ENCODE results near the gene ZNF549. TPM values are rescaled to one million over a fixed set of nuclear protein-coding genes. Genes with fewer than 3 reads are reported as not detected.

Gene ZNF549
- total and polyA plus RNA-seq, 2 donors from 2014 or later (not counting 2 experiments from before 2014, with no cell fraction given), result 1.4 to 4.7 TPM

Other genes with a start within 250 kb of the ZNF549 start
- gene ZNF460, start 246.9 kb upstream of the ZNF549 start, total RNA-seq, result 45.8 and 54.6 TPM in 2 replicates
- gene ZNF460, start 246.9 kb upstream of the ZNF549 start, polyA plus RNA-seq, result 0.30 and 0.47 TPM in 2 replicates
- 6.9 TPM in 2 replicates for gene ZNF543, start 206.9 kb upstream of the ZNF549 start, total RNA-seq
- gene ZNF543, start 206.9 kb upstream of the ZNF549 start, polyA plus RNA-seq, result 0.54 and 0.79 TPM in 2 replicates
- gene ZNF304, start 176.1 kb upstream of the ZNF549 start, total RNA-seq, result 8.7 and 9.6 TPM in 2 replicates
- gene ZNF304, start 176.1 kb upstream of the ZNF549 start, polyA plus RNA-seq, result 2.4 and 2.7 TPM in 2 replicates
- gene TRAPPC2B, start 163.8 kb upstream of the ZNF549 start, total RNA-seq, result 9.6 and 11.0 TPM in 2 replicates
- 14.8 and 16.5 TPM in 2 replicates for gene TRAPPC2B, start 163.8 kb upstream of the ZNF549 start, polyA plus RNA-seq
- 1.7 and 3.2 TPM in 2 replicates for gene ZNF547, start 163.8 kb upstream of the ZNF549 start, total RNA-seq
- gene ZNF547, start 163.8 kb upstream of the ZNF549 start, polyA plus RNA-seq, result 1.1 and 1.4 TPM in 2 replicates
- gene ZNF548, start 137.5 kb upstream of the ZNF549 start, total RNA-seq, result 8.7 and 9.3 TPM in 2 replicates
- gene ZNF548, start 137.5 kb upstream of the ZNF549 start, polyA plus RNA-seq, result 1.6 and 2.3 TPM in 2 replicates
- 5.6 and 6.2 TPM in 2 replicates for gene ZNF17, start 116.2 kb upstream of the ZNF549 start, total RNA-seq
- gene ZNF17, start 116.2 kb upstream of the ZNF549 start, polyA plus RNA-seq, result 1.4 and 1.9 TPM in 2 replicates
- 12.0 and 13.9 TPM in 2 replicates for gene ZNF749, start 92.0 kb upstream of the ZNF549 start, total RNA-seq
- 2.2 and 11.3 TPM in 2 replicates for gene ZNF749, start 92.0 kb upstream of the ZNF549 start, polyA plus RNA-seq
- gene VN1R1, start 70.2 kb upstream of the ZNF549 start, total RNA-seq, result 0.14 and 0.18 TPM in 2 replicates
- gene VN1R1, start 70.2 kb upstream of the ZNF549 start, polyA plus RNA-seq, result 0.03 and 0.09 TPM in 2 replicates
- gene ZNF772, start 49.8 kb upstream of the ZNF549 start, total RNA-seq, result 9.1 and 10.9 TPM in 2 replicates
- 1.4 TPM in 2 replicates for gene ZNF772, start 49.8 kb upstream of the ZNF549 start, polyA plus RNA-seq
- 6.7 and 9.8 TPM in 2 replicates for gene ZNF419, start 39.6 kb upstream of the ZNF549 start, total RNA-seq
- 4.1 and 4.4 TPM in 2 replicates for gene ZNF419, start 39.6 kb upstream of the ZNF549 start, polyA plus RNA-seq
- 6.8 and 7.6 TPM in 2 replicates for gene ZNF773, start 27.4 kb upstream of the ZNF549 start, total RNA-seq
- gene ZNF773, start 27.4 kb upstream of the ZNF549 start, polyA plus RNA-seq, result 2.5 and 2.8 TPM in 2 replicates
- gene ZNF550, start 32.5 kb downstream of the ZNF549 start, total RNA-seq, result 5.2 and 6.8 TPM in 2 replicates
- gene ZNF550, start 32.5 kb downstream of the ZNF549 start, polyA plus RNA-seq, result 1.8 and 2.3 TPM in 2 replicates
- 4.9 and 6.1 TPM in 2 replicates for gene ZNF416, start 51.6 kb downstream of the ZNF549 start, total RNA-seq
- gene ZNF416, start 51.6 kb downstream of the ZNF549 start, polyA plus RNA-seq, result 3.1 and 3.2 TPM in 2 replicates
- gene ZIK1, start 56.8 kb downstream of the ZNF549 start, total RNA-seq, result 8.2 and 8.9 TPM in 2 replicates
- gene ZIK1, start 56.8 kb downstream of the ZNF549 start, polyA plus RNA-seq, result 2.5 and 2.6 TPM in 2 replicates
- gene ZNF530, start 72.5 kb downstream of the ZNF549 start, total RNA-seq, result 6.6 TPM in 2 replicates
- gene ZNF530, start 72.5 kb downstream of the ZNF549 start, polyA plus RNA-seq, result 2.4 and 3.5 TPM in 2 replicates
- gene ZNF134, start 86.9 kb downstream of the ZNF549 start, total RNA-seq, result 13.2 and 14.9 TPM in 2 replicates
- gene ZNF134, start 86.9 kb downstream of the ZNF549 start, polyA plus RNA-seq, result 4.0 and 4.5 TPM in 2 replicates
- gene ZNF211, start 105.8 kb downstream of the ZNF549 start, total RNA-seq, result 9.3 and 9.5 TPM in 2 replicates
- 4.0 and 4.1 TPM in 2 replicates for gene ZNF211, start 105.8 kb downstream of the ZNF549 start, polyA plus RNA-seq
- 0.17 TPM in 1 of 2 replicates, not detected in the other for gene ZSCAN4, start 141.6 kb downstream of the ZNF549 start, total RNA-seq
- gene ZSCAN4, start 141.6 kb downstream of the ZNF549 start, polyA plus RNA-seq, result 0.03 and 0.06 TPM in 2 replicates
- gene ZNF551, start 154.6 kb downstream of the ZNF549 start, total RNA-seq, result 10.3 and 11.6 TPM in 2 replicates
- 1.8 and 2.2 TPM in 2 replicates for gene ZNF551, start 154.6 kb downstream of the ZNF549 start, polyA plus RNA-seq
- gene ZNF154, start 181.8 kb downstream of the ZNF549 start, total RNA-seq, result 1.9 and 3.4 TPM in 2 replicates
- gene ZNF154, start 181.8 kb downstream of the ZNF549 start, polyA plus RNA-seq, result 0.67 and 0.85 TPM in 2 replicates
- 5.1 and 5.7 TPM in 2 replicates for gene ZNF671, start 200.3 kb downstream of the ZNF549 start, total RNA-seq
- gene ZNF671, start 200.3 kb downstream of the ZNF549 start, polyA plus RNA-seq, result 2.7 and 3.2 TPM in 2 replicates
- gene ZNF776, start 219.5 kb downstream of the ZNF549 start, total RNA-seq, result 7.0 and 8.5 TPM in 2 replicates
- 2.2 and 3.0 TPM in 2 replicates for gene ZNF776, start 219.5 kb downstream of the ZNF549 start, polyA plus RNA-seq
- gene ZNF586, start 242.3 kb downstream of the ZNF549 start, total RNA-seq, result 10.7 and 10.9 TPM in 2 replicates
- 3.8 and 5.6 TPM in 2 replicates for gene ZNF586, start 242.3 kb downstream of the ZNF549 start, polyA plus RNA-seq